ENCODE data around the gene CD300LF.

DNA sequence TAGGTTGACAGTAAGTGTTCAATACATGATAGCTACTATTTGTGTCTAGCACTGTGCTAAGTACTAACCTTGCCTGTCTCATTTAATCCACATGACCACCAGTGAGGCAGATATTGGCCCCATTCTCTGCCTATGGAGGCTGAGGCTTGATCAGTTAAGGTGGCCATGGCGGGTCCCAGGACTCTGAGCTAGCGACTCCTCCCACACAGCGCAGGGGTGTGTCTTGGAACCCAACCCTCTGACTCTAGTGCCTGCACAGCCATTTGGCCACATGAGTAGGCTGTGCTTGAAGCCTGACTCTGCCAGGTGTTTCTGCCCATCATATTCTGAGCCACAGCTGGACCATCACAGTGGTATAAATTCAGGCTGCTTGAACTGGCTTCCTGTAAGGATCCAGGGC, 42.1 kb upstream of the CD300LF start:
- no peak for TF ChIP-seq EZH2 (IDR thresholded peaks at IDR 0.05; ENCODE audit: low read depth)
- TF ChIP-seq, protein P1, sequence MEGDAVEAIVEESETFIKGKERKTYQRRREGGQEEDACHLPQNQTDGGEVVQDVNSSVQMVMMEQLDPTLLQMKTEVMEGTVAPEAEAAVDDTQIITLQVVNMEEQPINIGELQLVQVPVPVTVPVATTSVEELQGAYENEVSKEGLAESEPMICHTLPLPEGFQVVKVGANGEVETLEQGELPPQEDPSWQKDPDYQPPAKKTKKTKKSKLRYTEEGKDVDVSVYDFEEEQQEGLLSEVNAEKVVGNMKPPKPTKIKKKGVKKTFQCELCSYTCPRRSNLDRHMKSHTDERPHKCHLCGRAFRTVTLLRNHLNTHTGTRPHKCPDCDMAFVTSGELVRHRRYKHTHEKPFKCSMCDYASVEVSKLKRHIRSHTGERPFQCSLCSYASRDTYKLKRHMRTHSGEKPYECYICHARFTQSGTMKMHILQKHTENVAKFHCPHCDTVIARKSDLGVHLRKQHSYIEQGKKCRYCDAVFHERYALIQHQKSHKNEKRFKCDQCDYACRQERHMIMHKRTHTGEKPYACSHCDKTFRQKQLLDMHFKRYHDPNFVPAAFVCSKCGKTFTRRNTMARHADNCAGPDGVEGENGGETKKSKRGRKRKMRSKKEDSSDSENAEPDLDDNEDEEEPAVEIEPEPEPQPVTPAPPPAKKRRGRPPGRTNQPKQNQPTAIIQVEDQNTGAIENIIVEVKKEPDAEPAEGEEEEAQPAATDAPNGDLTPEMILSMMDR (conservative IDR thresholded peaks at IDR 0.05) = no peak
